ENCODE measurements around the gene TLE2. TPM values are rescaled to one million over a fixed set of nuclear protein-coding genes. Genes with fewer than 3 reads are reported as not detected.

TLE2 gene
- total RNA-seq, 2 experiments from 2014 or later, result 1.2 to 1.6 TPM

DNA sequence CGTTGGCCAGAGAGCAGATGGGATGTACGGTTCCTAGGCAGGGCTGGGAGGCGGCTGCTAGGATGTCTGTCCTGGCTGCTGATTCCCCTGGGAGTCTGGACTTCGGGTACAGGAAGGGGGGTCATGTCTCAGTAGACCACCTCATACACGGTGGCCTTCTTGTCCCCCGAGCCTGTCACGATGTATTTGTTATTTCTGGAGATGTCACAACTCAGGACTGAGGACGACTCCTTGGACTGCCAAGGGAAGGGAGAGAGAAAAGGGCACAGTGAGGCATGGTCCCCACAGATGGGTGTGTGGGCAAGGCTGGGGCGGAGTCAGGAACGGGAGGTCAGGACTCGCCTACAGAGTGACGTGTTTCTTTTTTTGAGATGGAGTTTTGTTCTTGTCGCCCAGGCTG, 31.4 kb downstream of the TLE2 start:
- Histone ChIP-seq H3K9me2 (ENCODE audit: insufficient read depth, low read length) (no peaks in the 10 kb centered on the region), H4K20me1 (ENCODE audit: insufficient read depth, low read length) (no peaks in the 10 kb centered on the region), H3K9me3 (ENCODE audit: low read length) (no peaks in the 10 kb centered on the region), H3K4me3 (ENCODE audit: low read depth, low read length, poor library complexity, severe bottlenecking) (no peak overlapping the region), H3K4me1 (ENCODE audit: insufficient read depth, low read length, poor library complexity, severe bottlenecking) (no peaks in the 10 kb centered on the region), H2AFZ (ENCODE audit: low read length) (no peak overlapping the region), H3K79me2 (ENCODE audit: insufficient read depth, low read depth, low read length) (no peaks in the 10 kb centered on the region), H3K4me2 (ENCODE audit: low read length) (no peak overlapping the region), H3K27ac (ENCODE audit: low read depth, low read length, poor library complexity, severe bottlenecking) (no peak overlapping the region), H3K36me3 (ENCODE audit: insufficient read depth, low read length) (no peaks in the 10 kb centered on the region)
- CTCF ChIA-PET (ENCODE audit: unreplicated experiment), result no interaction called here
- POLR2A ChIA-PET, result no interaction called here
- no peak for DNase-seq (ENCODE audit: low spot score)
- BruUV-seq (replicated peaks), result no TSS peak
- intact Hi-C loops (cut with micrococcal nuclease; ENCODE audit: unreplicated experiment), result no loop called here
- TF ChIP-seq, protein P1, sequence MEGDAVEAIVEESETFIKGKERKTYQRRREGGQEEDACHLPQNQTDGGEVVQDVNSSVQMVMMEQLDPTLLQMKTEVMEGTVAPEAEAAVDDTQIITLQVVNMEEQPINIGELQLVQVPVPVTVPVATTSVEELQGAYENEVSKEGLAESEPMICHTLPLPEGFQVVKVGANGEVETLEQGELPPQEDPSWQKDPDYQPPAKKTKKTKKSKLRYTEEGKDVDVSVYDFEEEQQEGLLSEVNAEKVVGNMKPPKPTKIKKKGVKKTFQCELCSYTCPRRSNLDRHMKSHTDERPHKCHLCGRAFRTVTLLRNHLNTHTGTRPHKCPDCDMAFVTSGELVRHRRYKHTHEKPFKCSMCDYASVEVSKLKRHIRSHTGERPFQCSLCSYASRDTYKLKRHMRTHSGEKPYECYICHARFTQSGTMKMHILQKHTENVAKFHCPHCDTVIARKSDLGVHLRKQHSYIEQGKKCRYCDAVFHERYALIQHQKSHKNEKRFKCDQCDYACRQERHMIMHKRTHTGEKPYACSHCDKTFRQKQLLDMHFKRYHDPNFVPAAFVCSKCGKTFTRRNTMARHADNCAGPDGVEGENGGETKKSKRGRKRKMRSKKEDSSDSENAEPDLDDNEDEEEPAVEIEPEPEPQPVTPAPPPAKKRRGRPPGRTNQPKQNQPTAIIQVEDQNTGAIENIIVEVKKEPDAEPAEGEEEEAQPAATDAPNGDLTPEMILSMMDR (conservative IDR thresholded peaks at IDR 0.05; ENCODE audit: low read length), result no peak
- TF ChIP-seq EZH2phosphoT487 (IDR thresholded peaks at IDR 0.05; ENCODE audit: borderline replicate concordance, low read depth, low read length), result no peak

DNA sequence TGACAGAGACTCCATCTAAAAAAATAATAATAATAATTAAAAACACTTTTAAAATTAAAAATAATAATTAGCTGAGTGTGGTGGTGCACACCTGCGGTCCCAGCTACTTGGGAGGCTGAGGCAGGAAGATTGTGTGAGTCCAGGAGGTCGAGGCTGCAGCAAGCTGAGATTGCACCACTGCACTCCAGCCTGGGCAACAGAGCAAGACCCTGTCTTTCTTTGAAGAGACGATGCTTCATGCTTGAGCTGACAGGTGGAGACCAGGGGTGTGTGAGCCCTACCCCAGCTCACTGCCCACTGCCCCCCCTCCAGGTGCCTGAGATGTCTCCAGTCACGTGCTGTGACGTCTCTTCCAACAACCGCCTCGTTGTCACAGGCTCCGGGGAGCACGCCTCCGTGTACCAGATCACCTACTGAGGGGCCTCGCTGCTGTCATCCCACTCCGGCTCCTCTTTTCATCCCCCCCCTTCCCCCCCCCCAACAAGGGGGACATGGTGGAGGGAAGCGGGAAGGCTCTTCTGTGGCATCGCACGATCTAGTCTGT, 34.4 kb downstream of the TLE2 start:
- H2AFZ ChIP-seq (ENCODE audit: low read length), result no peak overlapping the region
- no TSS peak for BruUV-seq (replicated peaks)
- intact Hi-C loops (cut with micrococcal nuclease; ENCODE audit: unreplicated experiment), result no loop called here
- CTCF ChIA-PET (ENCODE audit: unreplicated experiment), result no interaction called here
- H3K4me2 ChIP-seq (ENCODE audit: low read length), result no peak overlapping the region
- H3K9me3 ChIP-seq (ENCODE audit: low read length), result no peaks in the 10 kb centered on the region
- no peak overlapping the region for H3K27ac ChIP-seq (ENCODE audit: low read depth, low read length, poor library complexity, severe bottlenecking)
- TF ChIP-seq EZH2phosphoT487 (IDR thresholded peaks at IDR 0.05; ENCODE audit: borderline replicate concordance, low read depth, low read length), result no peak
- TF ChIP-seq, protein P1 (conservative IDR thresholded peaks at IDR 0.05; ENCODE audit: low read length), result no peak
- POLR2A ChIA-PET, result no interaction called here
- H4K20me1 ChIP-seq (ENCODE audit: insufficient read depth, low read length), result no peaks in the 10 kb centered on the region
- no peaks in the 10 kb centered on the region for H3K4me1 ChIP-seq (ENCODE audit: insufficient read depth, low read length, poor library complexity, severe bottlenecking)
- H3K4me3 ChIP-seq (ENCODE audit: low read depth, low read length, poor library complexity, severe bottlenecking), result no peak overlapping the region
- H3K79me2 ChIP-seq (ENCODE audit: insufficient read depth, low read depth, low read length), result no peaks in the 10 kb centered on the region
- DNase-seq (ENCODE audit: low spot score), result no peak
- H3K36me3 ChIP-seq (ENCODE audit: insufficient read depth, low read length), result no peaks in the 10 kb centered on the region
- H3K9me2 ChIP-seq (ENCODE audit: insufficient read depth, low read length), result no peaks in the 10 kb centered on the region

DNA sequence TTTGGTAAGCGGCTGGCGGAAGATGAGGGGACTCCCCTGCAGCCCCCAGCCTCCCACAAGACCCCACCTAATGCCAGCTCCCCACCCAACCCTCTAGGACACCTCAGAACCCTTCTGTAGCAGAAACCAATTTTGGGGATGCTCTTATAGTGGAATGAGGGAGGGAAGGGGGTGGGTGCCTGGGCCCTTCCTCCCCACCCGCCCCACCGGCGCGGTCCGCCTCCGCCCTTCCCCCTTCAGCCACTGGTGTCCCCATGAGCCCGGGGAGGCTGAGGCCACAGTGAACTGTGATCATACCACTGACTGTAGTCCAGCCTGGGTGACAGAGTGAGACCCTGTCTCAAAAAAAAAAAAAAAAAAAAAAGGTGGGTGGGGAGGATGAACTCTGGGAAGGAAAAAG, 35.5 kb downstream of the TLE2 start:
- H3K4me2 ChIP-seq (ENCODE audit: low read length), result no peak overlapping the region
- no peaks in the 10 kb centered on the region for H3K79me2 ChIP-seq (ENCODE audit: insufficient read depth, low read depth, low read length)
- CTCF ChIA-PET (ENCODE audit: unreplicated experiment), result no interaction called here
- H3K9me3 ChIP-seq (ENCODE audit: low read length), result no peaks in the 10 kb centered on the region
- no TSS peak for BruUV-seq (replicated peaks)
- H3K9me2 ChIP-seq (ENCODE audit: insufficient read depth, low read length), result no peaks in the 10 kb centered on the region
- intact Hi-C loops (cut with micrococcal nuclease; ENCODE audit: unreplicated experiment), result no loop called here
- H3K27ac ChIP-seq (ENCODE audit: low read depth, low read length, poor library complexity, severe bottlenecking), result no peak overlapping the region
- H3K4me3 ChIP-seq (ENCODE audit: low read depth, low read length, poor library complexity, severe bottlenecking), result no peak overlapping the region
- H3K36me3 ChIP-seq (ENCODE audit: insufficient read depth, low read length), result no peaks in the 10 kb centered on the region
- no peaks in the 10 kb centered on the region for H3K4me1 ChIP-seq (ENCODE audit: insufficient read depth, low read length, poor library complexity, severe bottlenecking)
- no peaks in the 10 kb centered on the region for H4K20me1 ChIP-seq (ENCODE audit: insufficient read depth, low read length)
- no peak for TF ChIP-seq EZH2phosphoT487 (IDR thresholded peaks at IDR 0.05; ENCODE audit: borderline replicate concordance, low read depth, low read length)
- TF ChIP-seq, protein P1 (conservative IDR thresholded peaks at IDR 0.05; ENCODE audit: low read length), result no peak
- no peak overlapping the region for H2AFZ ChIP-seq (ENCODE audit: low read length)
- no peak for DNase-seq (ENCODE audit: low spot score)
- POLR2A ChIA-PET, result no interaction called here
